ENCODE data around the gene ATP6V0C.
"Not testable (repeated sequence)": the region's sequence is repeated elsewhere in the genome, so short reads cannot be mapped to it uniquely, and the experiment has no call there.

Gene ATP6V0C

DNA sequence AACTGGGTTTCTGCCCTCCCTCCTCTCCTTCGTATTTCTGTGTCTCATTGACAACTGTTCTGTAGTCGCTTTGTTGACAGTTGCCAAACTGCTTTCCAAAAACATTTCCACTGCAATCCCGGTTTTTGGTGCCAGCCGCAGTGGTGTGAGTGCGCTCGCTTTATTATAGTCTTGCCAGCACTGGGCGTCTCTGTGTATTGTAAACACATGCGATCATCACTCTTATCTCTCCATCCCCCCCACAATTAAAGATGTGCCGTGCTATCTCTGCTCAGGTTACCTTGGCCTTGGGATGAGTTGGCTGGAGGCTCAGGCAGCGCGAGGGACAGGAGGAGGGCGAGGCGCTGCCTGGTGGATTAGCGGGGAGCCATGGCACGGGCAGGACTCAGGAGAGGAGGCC, 43.4 kb downstream of the ATP6V0C start:
- not testable (repeated sequence) for DNase-seq (ENCODE audit: low read depth)

DNA sequence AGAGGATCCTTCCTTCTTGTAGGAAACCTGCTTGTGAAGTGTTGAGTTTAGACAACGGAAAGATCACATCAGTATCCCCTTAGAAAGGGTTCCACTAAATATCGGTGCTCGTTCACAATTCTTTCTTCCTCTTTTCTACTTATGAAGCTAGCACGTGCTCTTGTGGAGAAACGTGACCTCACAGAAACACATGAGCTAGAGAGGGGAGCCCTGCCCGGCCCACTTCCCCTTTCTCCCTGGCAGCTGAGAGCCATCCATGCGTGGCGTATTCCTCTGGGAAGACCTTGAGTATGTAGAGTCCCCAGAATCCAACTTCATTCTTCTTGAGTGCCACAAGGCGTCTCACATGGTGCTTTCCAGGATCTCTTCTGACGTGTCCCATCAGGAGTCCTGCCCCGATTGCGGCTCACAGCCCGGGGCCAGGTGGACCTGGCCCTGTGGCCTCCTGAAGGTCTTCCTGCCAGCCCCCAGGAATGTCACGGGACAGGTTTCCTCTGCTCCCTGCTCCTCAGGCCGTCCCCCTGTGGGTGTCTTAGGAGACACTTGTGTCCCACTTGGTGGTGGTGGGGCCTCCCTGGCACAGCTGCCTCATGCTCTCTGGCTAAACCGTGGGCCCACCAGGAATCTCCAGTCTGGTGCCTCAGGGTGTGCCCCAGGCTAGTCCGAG, 46.5 kb downstream of the ATP6V0C start:
- DNase-seq (ENCODE audit: low read depth) = not testable (repeated sequence)

DNA sequence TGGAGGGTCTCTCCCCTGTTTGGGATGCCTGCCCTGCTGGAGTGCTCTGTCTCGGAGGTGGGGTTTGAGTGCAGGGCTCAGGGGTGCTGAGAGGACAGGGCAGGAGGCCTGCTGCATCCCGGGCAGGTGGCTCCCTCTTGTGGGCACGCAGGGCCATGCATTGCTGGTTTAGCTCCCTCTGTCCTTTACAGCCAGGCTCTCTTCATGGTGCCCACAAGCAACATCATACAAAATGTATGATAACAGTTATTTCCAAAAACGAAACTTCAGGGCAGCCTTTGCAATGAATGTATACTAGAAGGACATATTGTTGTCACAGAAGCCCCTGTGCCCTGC, 47.0 kb downstream of the ATP6V0C start:
- peak; percentile 34 for DNase-seq (ENCODE audit: low read depth)

DNA sequence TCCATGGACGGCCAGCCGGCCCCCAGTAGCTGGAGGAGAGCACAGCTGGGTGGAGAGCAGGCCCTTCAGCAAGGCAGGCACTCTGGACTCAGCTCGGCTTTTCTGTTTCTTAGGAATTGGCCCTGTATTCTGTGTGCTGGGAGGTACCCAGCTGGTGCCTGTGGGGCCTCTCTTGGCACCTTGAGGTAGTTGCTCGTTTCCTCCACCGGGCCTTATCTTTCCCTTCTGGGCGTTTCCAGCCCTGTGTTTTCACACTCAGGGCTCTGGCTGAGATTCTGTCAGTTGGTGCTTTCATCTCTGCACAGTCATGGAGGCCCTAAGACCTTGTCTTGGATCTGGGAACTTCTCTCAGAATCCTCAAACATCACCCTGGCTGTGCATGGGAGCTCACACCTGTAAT, 53.8 kb downstream of the ATP6V0C start:
- DNase-seq (ENCODE audit: low read depth) = not testable (repeated sequence)

DNA sequence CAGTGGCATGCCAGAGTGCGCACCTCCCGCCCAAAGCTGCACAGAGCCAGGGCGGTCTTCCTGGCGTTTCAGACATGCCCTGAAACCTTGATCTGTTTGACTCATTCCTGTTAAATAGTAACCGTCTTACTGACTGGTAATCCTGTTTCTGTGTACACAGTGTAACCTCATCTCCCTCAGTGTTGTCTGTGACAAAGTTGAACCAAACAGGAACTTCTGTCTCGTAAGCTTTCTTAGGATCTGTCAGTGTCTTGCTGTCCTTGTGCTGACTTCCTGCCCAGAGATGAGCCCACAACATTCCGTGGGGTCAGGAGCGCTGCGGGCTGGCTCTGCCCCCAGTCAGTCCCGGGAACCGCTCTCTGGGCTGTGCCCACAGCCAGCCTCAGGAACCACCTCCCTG, 54.8 kb downstream of the ATP6V0C start:
- DNase-seq (ENCODE audit: low read depth) = not testable (repeated sequence)

Data from activated T-helper 9 cell treated with anti-CD3 and anti-CD28 coated beads, Interleukin-2, amount 50 U/mL, for 16 hours (primary cell).